ENCODE data around the gene FLVCR2. TPM values are rescaled to one million over a fixed set of nuclear protein-coding genes. Genes with fewer than 3 reads are reported as not detected.

The FLVCR2 gene
- total RNA-seq, 1 experiment from 2014 or later: 0.43 TPM

DNA sequence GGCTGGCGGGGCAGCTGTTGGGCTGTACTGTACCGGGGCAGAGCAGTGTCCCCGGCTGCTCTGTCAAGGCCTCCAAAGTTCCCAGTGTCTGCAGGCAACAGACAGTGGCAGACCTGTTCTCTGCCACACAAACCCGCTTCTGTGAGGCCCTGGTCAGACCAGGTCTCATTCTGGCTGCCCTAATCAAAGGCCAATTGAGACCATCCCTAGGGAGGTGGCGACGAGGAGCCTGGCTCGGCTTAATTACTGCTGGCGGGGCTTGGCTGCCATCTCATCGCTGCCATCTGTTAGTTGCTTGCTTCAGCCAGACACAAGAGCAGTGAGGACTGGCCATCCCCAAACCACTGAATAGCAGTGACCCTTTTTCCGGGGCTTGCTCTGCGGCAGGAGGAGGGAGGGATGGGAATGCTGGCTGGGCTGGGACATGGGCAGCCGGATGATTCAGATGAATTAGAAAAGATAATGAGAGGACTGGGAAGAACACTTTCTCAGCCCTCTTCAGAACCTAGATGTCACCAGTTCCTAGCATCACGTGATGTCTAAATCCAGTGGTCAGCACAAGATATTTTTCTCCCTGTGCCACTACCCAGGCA, 57.8 kb downstream of the FLVCR2 start:
- no peaks in the 10 kb centered on the region for H3K36me3 ChIP-seq
- H3K9me3 ChIP-seq: no peaks in the 10 kb centered on the region
- no peaks in the 10 kb centered on the region for H3K27me3 ChIP-seq
- no peak overlapping the region for H3K4me3 ChIP-seq
- no peak for DNase-seq

DNA sequence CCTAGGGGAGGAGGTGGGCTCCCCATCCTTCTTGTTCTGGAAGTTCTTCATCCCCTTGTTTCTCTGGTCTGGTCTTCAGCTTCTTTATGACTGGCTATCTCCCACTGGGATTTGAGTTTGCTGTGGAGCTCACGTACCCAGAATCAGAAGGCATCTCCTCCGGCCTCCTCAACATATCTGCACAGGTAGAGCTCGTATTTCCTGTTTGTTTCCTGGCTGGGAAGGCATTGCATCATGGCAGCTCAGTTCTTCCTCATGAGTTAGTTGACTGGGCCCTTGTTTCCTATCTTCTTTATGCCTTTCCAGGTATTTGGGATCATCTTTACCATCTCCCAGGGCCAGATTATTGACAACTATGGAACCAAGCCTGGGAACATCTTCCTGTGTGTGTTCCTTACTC, 62.5 kb downstream of the FLVCR2 start:
- H3K4me3 ChIP-seq: no peak overlapping the region
- H3K27me3 ChIP-seq: no peaks in the 10 kb centered on the region
- no peaks in the 10 kb centered on the region for H3K36me3 ChIP-seq
- no peaks in the 10 kb centered on the region for H3K9me3 ChIP-seq
- DNase-seq: no peak

DNA sequence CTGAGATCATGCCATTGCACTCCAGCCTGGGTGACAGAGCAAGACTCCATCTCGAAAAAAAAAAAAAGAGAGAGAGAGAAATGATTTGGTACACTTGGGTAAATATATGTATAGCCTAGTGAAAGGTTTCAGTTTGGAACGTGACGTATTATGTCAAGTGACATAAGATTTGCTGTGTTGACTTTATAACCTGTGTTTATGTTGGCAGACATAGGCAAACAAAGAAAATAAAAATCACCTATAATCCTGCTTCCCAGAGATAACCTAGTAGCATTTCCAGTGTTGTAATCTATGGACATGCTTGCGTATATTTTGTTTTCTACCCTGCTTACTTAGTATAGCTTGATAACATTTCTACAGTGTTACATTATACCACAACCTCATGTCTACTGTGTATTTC, 65.6 kb downstream of the FLVCR2 start:
- no peak overlapping the region for H3K4me3 ChIP-seq
- DNase-seq: no peak
- H3K36me3 ChIP-seq: no peaks in the 10 kb centered on the region
- H3K9me3 ChIP-seq: no peaks in the 10 kb centered on the region
- H3K27me3 ChIP-seq: no peaks in the 10 kb centered on the region

DNA sequence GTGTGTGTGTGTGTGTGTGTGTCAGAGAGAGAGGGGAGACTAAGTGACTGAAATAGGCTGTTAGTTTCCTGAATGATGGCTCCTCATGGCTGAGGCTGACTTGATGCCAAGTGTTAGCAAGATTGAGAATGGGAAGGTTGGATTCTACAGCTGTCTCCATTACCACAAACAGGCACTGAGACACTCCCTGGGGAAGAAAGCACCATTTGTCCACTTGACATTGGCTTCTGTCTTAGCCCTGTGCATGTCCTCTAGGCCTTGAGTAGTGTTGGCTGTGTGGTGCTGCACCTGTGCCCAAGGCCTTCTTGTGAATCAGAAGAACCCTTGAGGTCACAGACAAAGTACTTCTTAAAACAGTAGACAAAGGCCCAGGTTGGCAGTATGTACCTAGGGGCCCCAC, 66.6 kb downstream of the FLVCR2 start:
- H3K27me3 ChIP-seq: no peaks in the 10 kb centered on the region
- no peaks in the 10 kb centered on the region for H3K36me3 ChIP-seq
- no peaks in the 10 kb centered on the region for H3K9me3 ChIP-seq
- DNase-seq: no peak
- H3K4me3 ChIP-seq: no peak overlapping the region

DNA sequence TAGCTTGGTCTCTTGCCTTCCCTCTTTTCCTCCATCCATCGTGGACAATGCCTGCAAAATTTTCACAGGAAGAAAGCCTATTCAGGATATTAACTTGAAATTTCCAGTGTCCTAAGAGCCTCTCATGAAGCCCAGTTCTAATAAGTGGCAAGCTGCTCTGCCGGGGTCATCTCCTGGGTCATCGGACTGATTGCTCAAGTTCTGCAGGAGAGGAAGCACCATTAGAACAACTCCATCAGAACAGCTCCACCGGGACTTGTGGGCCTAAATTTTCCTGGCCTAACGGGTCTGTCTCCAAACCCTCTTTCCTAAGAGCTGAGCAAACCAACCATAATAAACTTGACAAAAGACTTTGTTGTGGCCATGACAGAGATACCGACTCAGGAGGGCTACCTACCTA, 68.3 kb downstream of the FLVCR2 start:
- DNase-seq: no peak
- no peak overlapping the region for H3K4me3 ChIP-seq
- H3K9me3 ChIP-seq: no peaks in the 10 kb centered on the region
- H3K36me3 ChIP-seq: peaks cover 3% of the 10 kb centered on the region; the same call in 1 of the 2 replicates
- H3K27me3 ChIP-seq: no peaks in the 10 kb centered on the region

DNA sequence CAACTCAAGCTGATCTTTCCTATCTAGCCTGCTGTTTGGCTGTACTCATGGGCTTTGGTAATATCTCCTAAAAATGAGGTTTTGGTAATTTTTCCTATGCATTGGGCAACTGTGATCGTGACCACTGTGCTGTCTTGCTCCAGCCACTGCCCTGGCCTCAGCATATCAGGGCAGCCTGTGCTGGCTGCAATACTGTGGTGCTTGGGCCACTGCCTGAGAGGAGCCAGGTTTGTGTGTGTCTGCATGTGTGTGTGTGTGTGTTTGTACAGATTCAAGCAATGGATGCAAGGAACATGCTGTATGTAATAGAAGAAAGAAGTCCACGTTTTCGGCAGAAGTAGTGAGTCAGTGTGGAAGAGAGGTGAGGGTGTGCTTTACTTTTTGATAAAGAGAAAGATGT, 69.2 kb downstream of the FLVCR2 start:
- Histone ChIP-seq H3K36me3 (peaks cover 3% of the 10 kb centered on the region; the same call in 1 of the 2 replicates), H3K4me3 (no peak overlapping the region), H3K9me3 (no peaks in the 10 kb centered on the region), H3K27me3 (no peaks in the 10 kb centered on the region)
- peak; percentile 2 for DNase-seq

DNA sequence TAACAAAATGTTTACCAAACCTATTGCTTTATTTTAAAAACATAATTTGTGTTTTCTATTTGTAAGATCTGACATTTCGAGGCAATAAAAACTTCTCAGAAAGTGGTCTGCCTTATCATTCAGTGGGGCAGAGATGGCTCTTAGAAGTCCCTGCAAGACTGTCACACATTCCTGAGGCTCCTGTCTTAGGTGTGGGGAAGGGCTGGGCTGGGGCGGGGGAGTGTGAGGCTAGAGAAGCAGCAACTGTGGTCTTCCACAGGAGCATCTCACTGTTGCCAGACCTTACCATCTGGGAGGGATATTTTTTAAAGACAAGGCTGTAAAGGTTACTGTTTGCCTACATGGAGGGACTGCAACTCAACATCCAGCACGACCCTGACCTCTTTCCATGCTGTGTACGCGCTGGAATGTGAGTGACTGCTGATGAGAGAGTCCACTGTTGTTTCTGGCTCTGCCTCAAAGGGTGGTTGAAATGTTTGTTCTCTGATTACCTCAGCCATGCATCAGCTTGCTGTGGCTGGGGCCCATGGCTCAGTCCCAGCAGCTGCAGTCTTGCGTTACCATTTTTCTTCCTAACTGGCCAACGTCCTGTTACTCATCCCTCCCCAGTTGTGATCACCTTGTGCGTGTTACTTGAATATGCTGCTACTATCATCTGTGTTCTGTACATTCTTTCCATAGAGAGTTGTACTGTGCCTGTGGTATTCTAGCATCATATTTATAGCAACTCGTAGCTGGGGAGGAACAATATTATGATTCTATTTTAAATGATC, 69.8 kb downstream of the FLVCR2 start:
- H3K36me3 ChIP-seq: peaks cover 3% of the 10 kb centered on the region; the same call in 1 of the 2 replicates
- no peak overlapping the region for H3K4me3 ChIP-seq
- H3K9me3 ChIP-seq: no peaks in the 10 kb centered on the region
- DNase-seq: peak; percentile 91
- H3K27me3 ChIP-seq: no peaks in the 10 kb centered on the region

DNA sequence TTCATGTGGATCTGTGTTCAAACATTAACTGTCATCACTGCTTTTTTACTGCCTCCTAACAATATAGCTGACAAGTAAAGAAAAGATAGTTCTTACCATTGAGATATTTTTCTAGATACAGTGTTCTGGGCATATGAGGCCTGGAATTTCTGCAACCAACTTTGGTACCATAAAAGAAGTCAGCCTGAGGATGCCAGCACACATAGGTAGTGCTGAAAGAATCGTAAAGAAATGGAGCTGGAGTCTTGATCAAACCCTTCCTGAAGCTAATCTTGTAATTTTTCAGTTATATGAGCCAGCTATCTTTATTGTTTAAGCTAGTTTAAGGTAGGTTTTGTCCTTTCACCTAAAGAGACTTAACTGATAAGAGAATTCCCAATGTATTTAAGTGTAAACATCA, 70.9 kb downstream of the FLVCR2 start:
- Histone ChIP-seq H3K36me3 (peaks cover 3% of the 10 kb centered on the region; the same call in 1 of the 2 replicates), H3K9me3 (no peaks in the 10 kb centered on the region), H3K27me3 (no peaks in the 10 kb centered on the region), H3K4me3 (no peak overlapping the region)
- DNase-seq: no peak

DNA sequence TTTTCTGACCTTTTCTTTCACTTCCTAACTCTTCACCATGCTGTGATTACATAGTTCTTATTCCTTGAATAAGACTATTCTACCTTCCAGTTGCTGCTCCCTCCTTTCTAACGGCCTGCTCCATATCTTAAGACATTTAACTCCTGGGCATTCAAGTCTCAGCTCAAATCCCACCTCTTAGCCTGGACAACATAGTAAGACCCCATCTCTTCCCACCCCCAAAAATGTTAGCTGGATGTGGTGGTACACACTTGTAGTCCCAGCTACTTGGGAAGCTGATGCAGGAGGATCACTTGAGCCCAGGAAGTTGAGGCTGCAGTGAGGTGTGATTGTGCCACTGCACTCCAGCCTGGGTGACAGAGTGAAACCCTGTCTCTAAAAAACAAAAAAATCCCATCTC, 71.4 kb downstream of the FLVCR2 start:
- H3K27me3 ChIP-seq: no peaks in the 10 kb centered on the region
- H3K9me3 ChIP-seq: no peaks in the 10 kb centered on the region
- peaks cover 3% of the 10 kb centered on the region; the same call in 1 of the 2 replicates for H3K36me3 ChIP-seq
- no peak for DNase-seq
- H3K4me3 ChIP-seq: no peak overlapping the region

DNA sequence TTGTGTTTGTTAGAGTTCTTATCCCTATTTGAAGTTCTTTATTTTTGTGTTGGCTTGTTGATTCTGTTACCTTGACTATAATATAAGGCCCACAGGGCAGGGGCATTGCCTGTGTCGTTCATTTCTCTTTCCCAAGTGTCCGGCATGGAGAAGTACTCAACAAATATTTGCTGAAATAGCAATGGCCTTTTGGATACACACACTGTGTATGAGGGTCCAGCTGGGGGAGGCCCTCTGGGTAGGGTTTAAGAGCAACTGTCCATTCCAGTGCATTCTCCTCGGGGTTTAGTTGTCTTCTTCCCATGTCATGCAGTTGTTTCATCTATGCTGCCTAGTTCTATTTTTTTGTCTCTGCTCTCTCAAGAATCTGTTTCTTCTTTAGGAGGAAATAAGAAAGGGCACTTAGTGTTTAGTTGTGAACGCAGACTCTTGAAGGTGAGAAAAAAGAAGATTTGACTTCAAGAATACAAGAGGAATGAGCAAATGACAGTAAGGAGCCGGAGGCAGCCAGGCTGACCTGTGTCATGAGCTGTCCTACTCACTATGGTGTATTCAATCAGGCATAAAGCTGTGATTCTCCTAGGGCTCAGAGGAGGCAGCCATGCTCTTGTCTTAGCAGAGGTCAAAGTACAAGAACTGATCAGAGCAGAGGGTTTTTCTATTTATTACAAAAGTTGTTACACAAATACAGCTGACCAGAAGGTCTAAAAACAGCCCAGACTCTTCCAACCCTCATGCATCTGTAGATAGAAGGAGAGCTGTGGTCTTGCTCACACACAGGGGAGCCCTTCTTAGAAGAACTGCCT, 72.0 kb downstream of the FLVCR2 start:
- no peaks in the 10 kb centered on the region for H3K27me3 ChIP-seq
- no peaks in the 10 kb centered on the region for H3K9me3 ChIP-seq
- H3K36me3 ChIP-seq: peaks cover 3% of the 10 kb centered on the region; the same call in 1 of the 2 replicates
- no peak for DNase-seq
- no peak overlapping the region for H3K4me3 ChIP-seq

DNA sequence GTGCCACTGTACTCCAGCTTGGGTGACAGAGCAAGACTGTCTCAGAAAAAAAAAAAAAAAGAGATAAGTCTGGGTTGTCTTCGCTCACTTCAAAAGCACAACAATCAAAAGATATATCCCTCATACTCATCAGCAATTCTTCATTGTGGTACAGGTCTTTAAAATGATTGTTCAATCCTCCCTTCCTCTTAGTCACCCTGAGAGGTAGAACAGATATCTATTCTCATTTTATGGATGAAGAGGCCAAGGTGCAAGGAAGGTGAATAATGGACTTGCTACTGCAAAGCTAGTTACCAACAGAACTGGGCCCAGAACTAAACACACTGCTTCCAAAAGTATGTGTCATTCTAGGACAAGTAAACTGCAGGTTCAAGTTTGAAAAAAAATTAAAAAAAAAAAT, 75.1 kb downstream of the FLVCR2 start:
- peaks cover 3% of the 10 kb centered on the region; the same call in 1 of the 2 replicates for H3K36me3 ChIP-seq
- no peak for DNase-seq
- no peak overlapping the region for H3K4me3 ChIP-seq
- no peaks in the 10 kb centered on the region for H3K9me3 ChIP-seq
- H3K27me3 ChIP-seq: no peaks in the 10 kb centered on the region

DNA sequence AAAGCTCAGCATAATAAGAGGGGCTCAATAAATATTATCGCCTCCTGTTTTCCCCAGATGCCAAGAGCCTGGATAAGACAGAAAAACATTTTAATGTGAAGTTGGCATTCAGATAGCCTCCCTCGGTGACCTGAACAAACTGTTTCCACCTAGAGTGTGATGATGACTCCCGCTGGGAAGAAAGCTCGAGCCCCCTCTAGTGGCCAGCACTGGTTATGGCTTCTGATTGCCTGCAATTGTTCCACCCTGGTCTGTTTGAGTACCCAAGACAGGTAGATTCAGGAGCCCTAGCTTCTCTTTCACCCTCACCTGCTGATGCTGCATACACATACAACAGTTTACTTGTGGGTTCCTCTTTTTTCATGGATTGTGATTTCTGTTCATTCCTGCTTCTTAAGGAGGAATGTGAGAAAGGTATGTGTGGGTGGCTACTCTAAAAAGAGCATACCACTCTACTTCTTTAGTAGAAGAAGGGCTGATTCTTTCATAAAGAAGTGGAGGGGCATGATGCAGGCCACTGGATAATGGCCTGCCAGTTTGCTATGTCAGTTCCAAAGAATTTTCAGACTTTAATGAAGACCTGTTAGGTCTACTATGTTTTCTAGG, 75.8 kb downstream of the FLVCR2 start:
- Histone ChIP-seq H3K9me3 (no peaks in the 10 kb centered on the region), H3K27me3 (no peaks in the 10 kb centered on the region), H3K4me3 (no peak overlapping the region), H3K36me3 (peaks cover 3% of the 10 kb centered on the region; the same call in 1 of the 2 replicates)
- peak; percentile 22 for DNase-seq

DNA sequence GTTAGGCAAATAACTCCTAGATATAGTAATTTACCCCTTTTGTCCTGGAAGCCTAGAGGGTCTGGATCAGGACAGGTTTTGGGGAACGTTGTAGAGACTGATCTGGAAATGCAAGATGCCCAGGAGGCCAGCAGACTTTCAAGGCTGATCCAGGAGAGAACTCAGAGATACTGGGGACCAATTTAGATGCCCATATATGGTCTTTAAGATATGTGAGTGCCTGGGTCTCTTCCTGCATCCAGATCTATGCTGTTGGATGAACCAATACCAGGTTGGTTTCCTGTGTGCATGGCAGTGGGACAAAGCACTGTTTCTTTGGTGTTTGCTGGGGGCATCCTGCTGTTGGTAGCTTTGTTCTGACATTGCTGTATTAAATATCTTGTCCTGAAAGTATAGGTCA, 76.8 kb downstream of the FLVCR2 start:
- Histone ChIP-seq H3K27me3 (no peaks in the 10 kb centered on the region), H3K4me3 (no peak overlapping the region), H3K36me3 (peaks cover 3% of the 10 kb centered on the region; the same call in 1 of the 2 replicates), H3K9me3 (no peaks in the 10 kb centered on the region)
- DNase-seq: no peak

DNA sequence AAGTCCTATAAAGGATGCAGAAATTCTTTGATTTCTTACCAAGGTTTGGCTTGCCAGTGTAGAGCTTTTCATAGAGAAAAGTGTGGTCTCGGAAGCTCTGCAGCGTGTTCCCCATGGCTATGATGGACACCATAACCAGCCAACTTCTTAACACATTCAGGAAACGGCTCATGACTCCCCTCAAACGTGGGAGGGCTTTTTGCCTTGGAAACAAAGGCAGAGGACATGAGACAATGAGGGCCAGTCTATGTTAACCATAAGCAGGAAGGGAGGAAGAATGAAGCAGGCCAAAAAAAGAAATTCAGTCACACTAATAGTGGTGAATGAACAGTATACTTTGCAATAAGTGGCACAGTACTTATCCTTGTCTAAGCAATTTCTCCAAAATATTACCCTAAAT, 78.9 kb downstream of the FLVCR2 start:
- no peaks in the 10 kb centered on the region for H3K9me3 ChIP-seq
- H3K27me3 ChIP-seq: no peaks in the 10 kb centered on the region
- no peak for DNase-seq
- H3K4me3 ChIP-seq: no peak overlapping the region
- H3K36me3 ChIP-seq: no peaks in the 10 kb centered on the region

DNA sequence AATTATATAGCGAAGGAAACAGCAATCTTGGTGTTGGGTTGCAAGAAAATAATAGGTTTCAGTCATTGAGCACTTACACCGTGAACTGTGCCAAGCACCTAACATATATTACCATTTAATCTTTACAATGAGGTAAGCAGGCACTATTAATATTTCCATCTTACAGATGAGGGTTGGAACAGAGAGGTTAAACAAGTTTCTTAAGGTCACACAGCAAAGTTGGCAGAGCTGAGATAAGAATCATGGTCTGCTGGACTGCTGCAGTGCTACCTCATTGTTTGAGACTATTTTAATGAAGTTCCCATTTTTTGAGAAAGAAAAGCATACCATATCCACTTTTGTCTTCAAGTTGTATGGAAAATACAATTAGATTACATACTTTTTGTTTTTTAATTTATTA, 80.5 kb downstream of the FLVCR2 start:
- Histone ChIP-seq H3K27me3 (no peaks in the 10 kb centered on the region), H3K36me3 (no peaks in the 10 kb centered on the region; the same call in 1 of the 2 replicates), H3K4me3 (no peak overlapping the region), H3K9me3 (no peaks in the 10 kb centered on the region)
- no peak for DNase-seq

DNA sequence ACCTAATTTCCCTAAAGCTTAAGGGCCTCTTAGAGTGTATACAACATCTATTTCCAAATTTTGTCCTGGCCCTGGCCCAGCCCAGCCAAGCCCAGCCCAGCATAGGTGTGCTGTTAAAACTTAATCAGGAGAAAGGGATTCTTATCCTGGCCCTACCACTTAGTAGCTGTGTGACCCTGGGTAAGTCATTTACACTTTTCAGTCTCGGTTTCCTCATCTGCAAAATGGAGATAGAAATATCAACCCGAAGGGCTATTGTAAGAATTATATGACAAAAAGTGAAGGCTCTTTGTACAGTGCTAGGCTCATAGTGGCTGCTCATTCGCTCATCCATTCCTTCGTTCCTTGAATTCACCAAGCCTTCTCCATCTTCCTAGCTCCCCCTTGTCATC, 81.8 kb downstream of the FLVCR2 start:
- no peak for DNase-seq
- no peaks in the 10 kb centered on the region; the same call in 1 of the 2 replicates for H3K36me3 ChIP-seq
- peak overlapping the region; percentile 74 for H3K4me3 ChIP-seq
- no peaks in the 10 kb centered on the region for H3K9me3 ChIP-seq
- H3K27me3 ChIP-seq: no peaks in the 10 kb centered on the region

Data from MG63 (cell line).